ENCODE measurements around the gene PTPRG.
"Not testable (repeated sequence)": the region's sequence is repeated elsewhere in the genome, so short reads cannot be mapped to it uniquely, and the experiment has no call there.

Gene PTPRG

DNA sequence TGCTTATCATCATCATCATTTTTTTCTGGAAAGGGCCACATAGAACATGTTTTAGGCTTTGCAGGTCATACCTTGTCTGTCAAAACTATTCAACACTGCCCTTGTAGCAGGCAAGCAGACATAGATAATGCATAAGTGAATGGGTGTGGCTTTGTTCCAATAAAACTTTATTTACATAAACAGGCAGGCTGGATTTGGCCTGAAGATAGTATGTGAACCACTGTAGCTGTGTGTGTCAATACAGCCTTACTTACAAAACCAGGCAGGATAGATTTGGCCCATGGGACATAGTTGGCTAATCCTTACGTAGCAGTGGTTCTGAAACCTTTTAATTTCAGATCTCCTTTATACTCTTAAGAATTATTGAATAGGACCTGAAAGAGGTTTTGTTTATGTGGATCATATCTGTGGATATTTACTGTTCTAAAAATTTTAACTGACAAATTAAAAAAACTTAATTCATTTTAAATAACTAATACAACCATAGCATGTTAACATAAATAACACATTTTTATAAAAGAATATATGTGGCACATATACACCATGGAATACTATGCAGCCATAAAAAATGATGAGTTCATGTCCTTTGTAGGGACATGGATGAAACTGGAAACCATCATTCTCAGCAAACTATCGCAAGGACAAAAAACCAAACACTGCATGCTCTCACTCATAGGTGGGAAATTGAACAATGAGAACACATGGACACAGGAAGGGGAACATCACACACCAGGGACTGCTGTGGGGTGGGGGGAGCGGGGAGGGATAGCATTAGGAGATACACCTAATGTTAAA is 137.1 kb downstream of the PTPRG start:
- not testable (repeated sequence) for H3K36me3 ChIP-seq (ENCODE audit: insufficient read depth, low read depth, low read length); H3K9me3 ChIP-seq (ENCODE audit: insufficient read depth, low read depth, low read length); H3K27me3 ChIP-seq (ENCODE audit: insufficient read depth, low read length); H3K27ac ChIP-seq (ENCODE audit: low read length); H3K9ac ChIP-seq (ENCODE audit: low read depth, low read length); H3K4me3 ChIP-seq (ENCODE audit: low read length)
- H3K4me1 ChIP-seq (ENCODE audit: insufficient read depth, low read length): peaks cover 59% of the 10 kb centered on the region

GRCh38 chr3:61699622-61700021 is 138.3 kb downstream of the PTPRG start:
- Histone ChIP-seq H3K27me3 (ENCODE audit: insufficient read depth, low read length) (no peaks in the 10 kb centered on the region), H3K4me3 (ENCODE audit: low read length) (peak overlapping the region; percentile 43; the same call in 1 of the 2 replicates), H3K9me3 (ENCODE audit: insufficient read depth, low read depth, low read length) (no peaks in the 10 kb centered on the region), H3K9ac (ENCODE audit: low read depth, low read length) (peak overlapping the region; percentile 53), H3K27ac (ENCODE audit: low read length) (peak overlapping the region; percentile 64), H3K4me1 (ENCODE audit: insufficient read depth, low read length) (peaks cover 67% of the 10 kb centered on the region), H3K36me3 (ENCODE audit: insufficient read depth, low read depth, low read length) (no peaks in the 10 kb centered on the region)

DNA sequence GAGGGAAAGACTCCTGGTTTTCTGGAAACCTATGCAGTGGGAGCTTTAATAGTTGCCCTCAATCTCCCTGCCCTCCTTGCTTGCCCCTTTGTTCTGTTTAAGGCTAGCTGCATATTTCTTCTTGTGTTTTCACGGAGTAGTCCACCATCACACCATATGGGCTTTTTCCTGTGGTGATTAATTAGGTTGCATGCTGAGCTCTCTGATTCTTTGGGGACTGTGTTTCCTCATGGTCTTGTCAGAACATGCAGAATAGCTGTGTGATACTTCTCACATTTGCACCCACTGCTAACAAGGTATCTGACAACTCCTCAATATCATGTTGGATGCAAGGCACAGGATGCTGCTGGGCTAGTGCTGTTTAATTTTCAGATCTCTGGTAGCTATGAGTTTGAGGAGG is 139.6 kb downstream of the PTPRG start:
- Histone ChIP-seq H3K27me3 (ENCODE audit: insufficient read depth, low read length) (no peaks in the 10 kb centered on the region), H3K9ac (ENCODE audit: low read depth, low read length) (peak overlapping the region; percentile 53), H3K36me3 (ENCODE audit: insufficient read depth, low read depth, low read length) (no peaks in the 10 kb centered on the region), H3K9me3 (ENCODE audit: insufficient read depth, low read depth, low read length) (no peaks in the 10 kb centered on the region), H3K27ac (ENCODE audit: low read length) (peak overlapping the region; percentile 49), H3K4me3 (ENCODE audit: low read length) (no peak overlapping the region; the same call in 1 of the 2 replicates), H3K4me1 (ENCODE audit: insufficient read depth, low read length) (peaks cover 81% of the 10 kb centered on the region)

GRCh38 chr3:61702453-61702852 is 141.1 kb downstream of the PTPRG start:
- Histone ChIP-seq H3K4me3 (ENCODE audit: low read length) (no peak overlapping the region), H3K27ac (ENCODE audit: low read length) (no peak overlapping the region), H3K4me1 (ENCODE audit: insufficient read depth, low read length) (peaks cover 76% of the 10 kb centered on the region), H3K9me3 (ENCODE audit: insufficient read depth, low read depth, low read length) (no peaks in the 10 kb centered on the region), H3K27me3 (ENCODE audit: insufficient read depth, low read length) (no peaks in the 10 kb centered on the region), H3K36me3 (ENCODE audit: insufficient read depth, low read depth, low read length) (no peaks in the 10 kb centered on the region), H3K9ac (ENCODE audit: low read depth, low read length) (peak overlapping the region; percentile 46; the same call in 1 of the 2 replicates)

DNA sequence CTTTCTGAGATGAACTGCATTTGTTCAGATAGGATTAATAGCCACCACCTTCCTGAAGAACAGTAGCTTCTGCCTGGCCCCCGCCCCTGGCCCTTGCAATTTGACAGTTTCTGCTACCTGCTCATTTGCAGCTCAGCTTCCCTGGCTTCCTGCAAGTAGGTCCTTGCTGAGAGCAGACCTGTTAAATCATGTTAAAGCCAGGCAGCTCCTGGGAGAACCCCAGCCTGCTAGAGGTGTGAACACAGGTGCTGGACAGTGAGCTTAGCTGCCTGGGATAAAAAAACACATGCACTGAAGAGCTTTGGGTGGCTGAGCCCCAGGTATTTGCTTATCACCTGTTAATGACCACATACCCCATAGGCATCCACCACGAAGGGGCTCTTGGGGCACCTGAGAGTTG is 143.4 kb downstream of the PTPRG start:
- Histone ChIP-seq H3K27me3 (ENCODE audit: insufficient read depth, low read length) (no peaks in the 10 kb centered on the region), H3K27ac (ENCODE audit: low read length) (peak overlapping the region; percentile 26), H3K4me3 (ENCODE audit: low read length) (peak overlapping the region; percentile 34; the same call in 1 of the 2 replicates), H3K9me3 (ENCODE audit: insufficient read depth, low read depth, low read length) (no peaks in the 10 kb centered on the region), H3K4me1 (ENCODE audit: insufficient read depth, low read length) (peaks cover 64% of the 10 kb centered on the region), H3K9ac (ENCODE audit: low read depth, low read length) (peak overlapping the region; percentile 46; the same call in 1 of the 2 replicates), H3K36me3 (ENCODE audit: insufficient read depth, low read depth, low read length) (no peaks in the 10 kb centered on the region)

GRCh38 chr3:61707492-61707891 is 146.1 kb downstream of the PTPRG start:
- Histone ChIP-seq H3K9ac (ENCODE audit: low read depth, low read length) (no peak overlapping the region), H3K27me3 (ENCODE audit: insufficient read depth, low read length) (no peaks in the 10 kb centered on the region), H3K36me3 (ENCODE audit: insufficient read depth, low read depth, low read length) (no peaks in the 10 kb centered on the region), H3K27ac (ENCODE audit: low read length) (no peak overlapping the region), H3K4me3 (ENCODE audit: low read length) (no peak overlapping the region), H3K4me1 (ENCODE audit: insufficient read depth, low read length) (peaks cover 41% of the 10 kb centered on the region), H3K9me3 (ENCODE audit: insufficient read depth, low read depth, low read length) (no peaks in the 10 kb centered on the region)

GRCh38 chr3:61710920-61711319 is 149.5 kb downstream of the PTPRG start:
- peaks cover 11% of the 10 kb centered on the region; the same call in 1 of the 2 replicates for H3K4me1 ChIP-seq (ENCODE audit: insufficient read depth, low read length)
- H3K36me3 ChIP-seq (ENCODE audit: insufficient read depth, low read depth, low read length); H3K27ac ChIP-seq (ENCODE audit: low read length); H3K4me3 ChIP-seq (ENCODE audit: low read length); H3K27me3 ChIP-seq (ENCODE audit: insufficient read depth, low read length); H3K9me3 ChIP-seq (ENCODE audit: insufficient read depth, low read depth, low read length); H3K9ac ChIP-seq (ENCODE audit: low read depth, low read length): not testable (repeated sequence)

- H3K27me3 ChIP-seq (ENCODE audit: insufficient read depth, low read length): no peaks in the 10 kb centered on the region
Measured at GRCh38 chr3:61714225-61714624, 152.9 kb downstream of the PTPRG start.

GRCh38 chr3:61715886-61716527 is 154.6 kb downstream of the PTPRG start:
- peaks cover 21% of the 10 kb centered on the region; the same call in 1 of the 2 replicates for H3K4me1 ChIP-seq (ENCODE audit: insufficient read depth, low read length)

More at GRCh38 chr3:61714225-61714624, 152.9 kb downstream of the PTPRG start:
- Histone ChIP-seq H3K27ac (ENCODE audit: low read length) (no peak overlapping the region), H3K36me3 (ENCODE audit: insufficient read depth, low read depth, low read length) (no peaks in the 10 kb centered on the region), H3K9ac (ENCODE audit: low read depth, low read length) (no peak overlapping the region), H3K4me1 (ENCODE audit: insufficient read depth, low read length) (peaks cover 14% of the 10 kb centered on the region; the same call in 1 of the 2 replicates), H3K4me3 (ENCODE audit: low read length) (no peak overlapping the region), H3K9me3 (ENCODE audit: insufficient read depth, low read depth, low read length) (no peaks in the 10 kb centered on the region)

GRCh38 chr3:61716693-61717092 is 155.3 kb downstream of the PTPRG start:
- H3K36me3 ChIP-seq (ENCODE audit: insufficient read depth, low read depth, low read length); H3K27me3 ChIP-seq (ENCODE audit: insufficient read depth, low read length); H3K27ac ChIP-seq (ENCODE audit: low read length); H3K9ac ChIP-seq (ENCODE audit: low read depth, low read length); H3K9me3 ChIP-seq (ENCODE audit: insufficient read depth, low read depth, low read length); H3K4me3 ChIP-seq (ENCODE audit: low read length): not testable (repeated sequence)
- peaks cover 21% of the 10 kb centered on the region; the same call in 1 of the 2 replicates for H3K4me1 ChIP-seq (ENCODE audit: insufficient read depth, low read length)

More at GRCh38 chr3:61715886-61716527, 154.6 kb downstream of the PTPRG start:
- no peak overlapping the region for H3K4me3 ChIP-seq (ENCODE audit: low read length)
- no peaks in the 10 kb centered on the region for H3K27me3 ChIP-seq (ENCODE audit: insufficient read depth, low read length)
- no peaks in the 10 kb centered on the region for H3K36me3 ChIP-seq (ENCODE audit: insufficient read depth, low read depth, low read length)
- no peaks in the 10 kb centered on the region for H3K9me3 ChIP-seq (ENCODE audit: insufficient read depth, low read depth, low read length)
- no peak overlapping the region for H3K9ac ChIP-seq (ENCODE audit: low read depth, low read length)
- H3K27ac ChIP-seq (ENCODE audit: low read length): no peak overlapping the region

DNA sequence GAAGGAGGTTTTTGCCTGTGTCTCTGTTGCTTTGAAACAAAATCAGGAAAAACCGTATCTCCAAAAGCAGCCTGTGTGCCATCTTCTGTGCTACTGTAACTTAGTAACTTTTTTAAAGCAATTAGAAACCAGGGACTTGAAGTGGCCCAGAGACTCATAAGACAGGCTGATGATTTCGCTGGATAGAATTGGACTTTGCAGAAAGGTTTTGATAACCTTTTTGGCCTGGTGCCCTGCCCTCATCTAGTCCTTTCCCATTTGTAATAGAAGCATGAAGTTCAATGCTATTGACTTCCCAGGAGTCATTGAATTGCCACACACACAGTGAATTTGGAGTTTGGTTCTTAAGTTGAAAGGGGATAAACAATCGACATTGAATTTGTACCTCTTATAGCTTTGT is 157.2 kb downstream of the PTPRG start:
- Histone ChIP-seq H3K36me3 (ENCODE audit: insufficient read depth, low read depth, low read length) (no peaks in the 10 kb centered on the region), H3K27me3 (ENCODE audit: insufficient read depth, low read length) (no peaks in the 10 kb centered on the region), H3K4me3 (ENCODE audit: low read length) (no peak overlapping the region), H3K9me3 (ENCODE audit: insufficient read depth, low read depth, low read length) (no peaks in the 10 kb centered on the region), H3K9ac (ENCODE audit: low read depth, low read length) (no peak overlapping the region), H3K27ac (ENCODE audit: low read length) (no peak overlapping the region), H3K4me1 (ENCODE audit: insufficient read depth, low read length) (peaks cover 17% of the 10 kb centered on the region; the same call in 1 of the 2 replicates)

Data from iPS-20b (cell line).